ENCODE results near the gene RALGAPA2.

Gene RALGAPA2

DNA sequence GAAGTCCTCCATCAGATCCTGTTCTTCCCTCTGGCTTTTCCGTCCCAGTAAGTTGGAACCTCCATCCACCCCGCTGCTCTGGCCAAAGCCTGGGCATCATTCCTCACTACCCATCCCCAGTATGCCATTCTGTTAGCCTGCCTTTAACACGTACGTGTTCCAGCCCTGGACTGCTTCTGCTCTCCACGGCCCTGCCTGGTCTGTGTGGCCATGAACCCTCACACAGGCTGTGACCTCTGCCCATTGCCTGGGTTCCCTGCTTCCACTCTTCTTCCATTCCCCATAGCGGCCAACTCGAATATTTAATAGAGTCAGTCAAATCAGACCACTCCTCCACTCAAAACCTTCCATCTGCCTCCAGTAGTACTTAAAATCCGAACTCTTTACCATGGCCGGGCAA is 29.4 kb downstream of the RALGAPA2 start:
- DNase-seq = no peak

DNA sequence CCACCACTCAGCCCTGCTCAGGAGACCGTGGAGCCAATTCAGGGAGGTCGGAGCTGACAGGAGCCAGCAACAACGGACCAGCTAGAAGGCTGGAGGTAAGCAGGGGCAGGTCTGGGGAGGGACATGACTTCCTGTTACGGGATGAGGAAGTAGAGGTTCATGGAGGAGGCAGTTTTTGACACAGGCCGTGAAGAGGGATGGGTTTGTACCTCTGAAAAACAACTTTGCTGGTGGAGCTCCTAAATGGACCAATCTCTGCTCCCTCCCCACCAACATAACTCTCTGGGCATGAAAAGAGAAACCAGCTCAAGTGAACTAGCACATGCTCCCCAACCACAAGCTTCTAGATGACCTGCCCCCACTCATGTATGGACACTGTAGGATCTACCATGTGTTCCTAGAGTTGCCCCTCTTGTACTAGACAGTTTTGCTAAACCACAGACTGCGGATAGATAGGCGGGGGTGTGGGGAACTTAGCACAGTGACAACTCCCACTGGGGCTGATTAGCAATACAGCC is 31.4 kb downstream of the RALGAPA2 start:
- DNase-seq = no peak

DNA sequence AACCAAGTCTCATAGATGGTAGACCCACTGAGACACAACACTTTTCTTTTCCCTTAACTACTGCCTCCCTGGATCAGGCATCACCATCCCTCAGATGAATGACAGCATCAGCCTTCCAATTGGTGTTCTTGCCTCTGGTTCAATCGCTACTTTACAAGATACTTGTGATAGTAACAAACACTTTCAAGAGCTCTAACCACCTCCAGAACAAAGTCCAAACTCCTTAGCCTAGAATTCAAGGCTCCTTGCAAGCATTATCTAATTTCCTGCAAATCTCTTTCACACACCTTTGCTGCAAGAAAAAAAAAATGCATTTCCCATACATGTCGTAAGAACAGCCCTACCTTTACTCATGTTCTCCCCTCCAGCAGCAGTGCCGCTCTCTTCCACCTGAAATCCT is 33.1 kb downstream of the RALGAPA2 start:
- DNase-seq = no peak

DNA sequence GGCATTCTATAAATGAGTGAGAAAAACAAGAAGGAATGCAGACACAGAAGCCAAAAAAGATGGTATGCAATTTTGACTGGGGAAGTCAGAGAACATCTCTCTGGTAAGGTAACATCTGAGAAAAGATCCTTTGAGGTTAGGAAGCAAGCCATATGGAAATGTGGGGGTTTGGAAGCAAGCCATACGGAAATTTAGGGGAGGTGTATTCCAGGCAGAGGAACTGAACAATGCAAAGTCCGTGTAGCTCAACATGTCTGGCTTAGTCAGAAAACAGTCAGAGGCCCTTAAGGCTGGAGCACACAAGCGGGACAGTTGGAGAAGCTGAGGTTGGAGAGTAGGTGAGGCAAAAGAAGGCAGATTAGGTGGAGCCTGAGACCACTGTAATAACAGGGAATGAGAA is 35.3 kb downstream of the RALGAPA2 start:
- no peak for DNase-seq

DNA sequence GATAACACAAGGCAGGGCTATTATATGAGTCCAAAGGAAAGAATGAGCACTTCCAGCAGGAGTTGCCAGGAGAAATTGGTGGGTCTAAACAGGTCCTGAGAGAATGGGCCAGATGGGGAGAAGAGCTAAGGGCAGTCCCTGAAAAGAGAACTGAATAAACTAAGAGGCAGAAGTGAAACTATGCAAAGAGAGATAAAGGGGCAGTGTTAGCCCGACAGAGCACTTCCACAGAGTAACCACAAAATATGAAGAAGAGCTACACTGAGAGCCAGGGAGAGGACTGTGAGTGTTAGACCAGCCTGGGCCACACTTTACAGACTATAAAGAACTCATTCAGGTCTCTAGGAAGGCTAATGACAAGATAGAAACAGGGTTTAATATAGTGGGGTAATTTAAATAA is 43.8 kb downstream of the RALGAPA2 start:
- DNase-seq = no peak

DNA sequence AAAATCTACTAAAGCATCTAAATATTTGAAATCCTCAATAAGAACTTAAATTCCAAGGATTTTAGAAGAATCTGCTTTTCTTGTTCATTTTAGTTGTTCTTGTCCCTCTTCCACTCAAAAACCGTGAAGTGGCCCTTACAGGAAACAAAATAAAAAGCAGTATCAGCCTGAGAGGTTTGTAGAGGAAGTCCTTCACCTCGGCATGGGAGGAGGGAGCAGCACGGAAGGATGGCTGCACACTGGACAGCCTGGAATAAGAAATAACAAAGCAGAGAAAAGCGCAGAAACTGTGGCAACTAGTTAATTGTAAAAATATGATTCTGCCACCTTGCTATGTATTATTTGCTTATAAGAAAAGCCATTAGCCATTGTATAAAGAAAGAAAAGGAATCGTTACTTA is 46.1 kb downstream of the RALGAPA2 start:
- DNase-seq = peak in 1 of 2 experiments; percentile 1

DNA sequence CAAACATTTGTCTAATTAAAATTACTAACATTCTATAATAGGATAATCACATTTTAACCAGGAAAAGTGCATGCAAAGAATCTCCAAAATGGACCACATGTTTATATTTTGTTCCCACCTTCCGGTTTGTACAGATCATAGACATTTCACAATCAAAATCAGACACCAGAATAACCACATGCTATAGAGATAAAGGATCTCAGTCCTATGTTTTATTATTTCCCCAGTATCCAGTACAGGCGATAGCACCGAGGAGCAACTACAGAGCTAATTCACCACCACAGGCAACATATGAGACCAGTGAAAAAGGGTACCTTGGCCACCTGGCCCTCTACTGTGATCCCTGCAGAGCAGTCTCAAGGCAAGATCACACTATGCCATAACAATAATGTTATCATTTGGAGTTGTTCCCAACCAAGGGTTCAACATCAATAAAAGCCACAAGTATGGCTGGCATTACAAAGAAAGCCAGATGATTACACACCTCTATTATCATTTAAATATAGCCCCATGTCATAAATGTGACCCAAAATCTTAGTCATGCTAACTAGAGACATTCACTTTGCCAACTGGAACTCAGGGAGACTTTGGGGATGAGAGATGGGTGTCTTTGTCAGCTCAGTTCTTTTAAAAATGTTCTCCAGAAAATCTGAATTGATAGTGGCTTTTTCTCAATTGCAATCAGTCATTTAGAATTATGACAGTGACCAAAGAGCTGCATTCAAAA is 46.7 kb downstream of the RALGAPA2 start:
- no peak for DNase-seq

DNA sequence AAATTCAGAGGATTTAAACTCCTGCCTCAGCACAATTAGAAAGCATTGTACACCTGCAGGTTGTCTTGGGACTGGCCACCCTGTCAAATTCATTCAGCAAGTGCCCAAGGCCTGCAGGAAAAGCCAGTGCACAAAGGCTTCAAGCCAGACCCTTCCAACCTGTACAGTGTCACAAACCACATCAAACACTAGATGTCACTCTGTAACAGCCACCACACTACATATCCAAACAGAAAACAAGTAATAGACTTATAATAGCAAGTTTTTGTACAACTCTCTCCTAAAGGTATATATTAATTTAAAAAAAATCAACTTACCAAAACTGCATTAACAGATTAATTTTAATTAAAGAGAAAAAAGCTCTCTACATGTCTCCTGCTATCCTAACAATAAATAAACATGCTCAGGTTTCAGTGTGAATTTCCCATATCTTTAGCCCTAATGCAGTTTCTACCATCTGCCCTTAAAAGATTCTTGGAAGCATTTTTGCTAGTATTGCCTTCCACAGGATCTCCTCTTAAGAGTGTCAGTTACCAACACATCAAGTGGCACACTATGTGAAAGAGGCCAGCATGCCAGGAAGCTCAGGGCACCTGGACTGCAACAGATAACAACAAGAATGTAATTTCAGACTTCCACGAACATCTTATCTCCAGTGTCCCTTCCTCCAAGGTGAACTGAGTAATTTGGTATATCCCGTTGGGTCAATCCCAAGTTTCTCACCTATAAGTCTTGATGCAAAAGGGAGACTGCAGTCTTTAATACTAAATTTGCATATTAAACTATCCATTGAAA is 47.5 kb downstream of the RALGAPA2 start:
- DNase-seq = peak; percentile 51 to 57

DNA sequence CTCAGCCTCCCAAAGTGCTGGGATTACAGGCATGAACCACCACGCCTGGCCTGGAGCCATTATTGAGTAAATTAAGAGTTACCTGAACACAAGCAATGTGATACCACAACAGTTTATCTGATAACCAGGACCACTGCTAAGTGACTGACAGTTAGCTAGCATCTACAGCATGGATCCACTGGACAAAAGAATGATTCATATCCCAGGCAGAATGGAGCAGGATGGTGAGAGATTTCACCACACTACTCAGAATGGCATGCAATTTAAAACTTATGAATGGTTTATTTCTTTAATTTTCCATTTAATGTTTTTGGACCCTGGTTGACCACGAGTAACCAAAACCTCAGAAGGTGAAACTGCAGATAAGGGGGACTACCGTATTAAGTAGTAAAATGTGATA is 48.6 kb downstream of the RALGAPA2 start:
- DNase-seq = no peak

DNA sequence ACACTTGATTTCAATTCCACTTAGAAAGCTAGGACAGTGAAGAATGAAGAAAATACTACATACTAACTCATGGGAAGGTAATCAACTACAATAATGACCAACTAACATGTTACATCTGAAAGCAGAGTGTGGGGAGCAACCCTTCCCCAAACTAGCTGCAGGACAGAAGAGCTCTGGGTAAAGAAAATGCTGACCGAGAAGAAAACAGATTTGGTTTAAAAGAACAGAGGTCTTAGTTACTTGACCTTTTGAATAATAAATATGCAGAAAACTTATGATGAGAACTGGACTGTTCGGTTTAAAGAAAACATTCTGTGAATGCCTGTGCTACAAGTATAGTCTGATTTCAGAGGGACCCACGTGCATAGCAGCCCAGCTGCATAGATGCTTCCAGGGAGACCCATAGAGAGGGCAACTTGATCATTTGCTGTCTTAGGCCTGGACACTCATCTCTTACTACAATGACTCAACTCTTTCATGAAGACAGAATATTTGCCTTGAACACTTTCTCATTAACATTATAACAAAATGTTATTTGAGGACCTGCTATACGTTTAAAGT is 53.5 kb downstream of the RALGAPA2 start:
- no peak for DNase-seq

DNA sequence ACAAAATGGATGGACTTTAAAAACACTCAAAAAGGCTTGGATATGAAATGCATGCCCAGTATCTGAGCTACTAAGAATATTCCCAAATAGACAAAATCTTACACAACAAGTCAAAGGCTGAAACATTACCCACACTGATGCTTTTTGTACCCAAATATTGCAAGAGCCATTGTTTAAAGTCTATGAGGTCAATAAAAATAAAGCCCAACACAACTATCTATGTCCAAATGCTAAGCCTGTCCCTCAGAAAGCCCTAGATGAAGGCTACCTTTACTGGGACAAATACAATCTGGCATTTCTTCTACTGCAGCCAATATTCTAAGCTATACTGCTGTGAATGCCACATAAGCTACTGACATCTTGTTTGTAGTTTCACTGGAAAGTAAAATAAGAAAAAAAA is 54.3 kb downstream of the RALGAPA2 start:
- DNase-seq = no peak

DNA sequence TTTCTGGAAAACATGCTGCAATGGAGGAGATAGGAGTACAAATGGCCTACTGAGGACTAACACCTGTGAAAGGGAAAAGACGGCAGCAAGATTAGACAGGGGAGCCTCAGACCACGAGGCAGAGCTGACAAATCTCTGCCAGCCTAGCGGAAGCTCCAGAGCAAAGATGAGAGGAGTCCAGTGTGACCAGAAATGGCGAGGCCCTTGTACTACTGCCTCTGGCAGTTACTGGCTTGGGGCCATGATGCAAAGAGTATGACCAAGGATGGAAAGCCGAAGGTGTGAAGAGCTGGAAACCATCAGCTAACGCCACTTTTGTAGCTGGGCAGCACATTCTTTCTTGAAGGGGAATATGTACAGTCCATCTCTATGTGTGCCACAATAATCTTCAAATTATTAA is 55.4 kb downstream of the RALGAPA2 start:
- no peak for DNase-seq

DNA sequence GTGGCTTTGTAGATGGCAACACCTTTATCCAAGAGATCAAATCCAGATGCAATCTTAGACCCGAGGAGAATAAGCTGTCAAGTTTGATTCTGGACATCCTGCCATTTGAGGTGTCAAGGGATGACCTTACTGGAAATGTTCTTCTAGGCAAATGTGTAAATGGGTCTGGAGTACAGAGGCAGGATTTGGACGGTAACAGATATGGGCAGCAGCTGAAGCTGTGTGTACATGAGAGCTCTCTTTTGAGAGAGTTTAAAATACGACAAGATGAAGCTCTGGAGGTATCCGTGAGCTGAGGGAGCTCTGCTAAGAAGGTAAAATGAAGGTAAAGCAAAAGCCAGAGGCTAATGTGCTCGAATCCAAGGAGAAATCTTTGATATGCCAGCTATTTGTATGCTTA is 56.6 kb downstream of the RALGAPA2 start:
- DNase-seq = no peak

DNA sequence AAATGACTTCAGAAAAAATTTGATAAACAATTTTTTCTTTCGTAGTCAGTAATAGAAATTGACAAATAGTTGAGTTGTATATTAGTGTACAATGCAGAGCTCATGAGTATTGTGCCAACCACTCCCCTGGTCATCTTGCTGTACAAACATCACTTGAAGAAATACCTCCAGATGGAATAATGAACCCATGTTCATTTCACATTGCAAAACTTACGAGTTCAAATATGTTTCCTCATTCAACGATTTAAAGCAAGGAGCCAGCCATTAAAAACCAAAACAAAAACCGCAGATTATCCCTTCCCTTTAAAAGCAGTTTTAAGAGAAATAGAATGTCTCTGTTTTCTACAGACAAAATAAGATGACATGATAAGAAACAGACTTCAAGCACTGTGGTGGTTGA is 62.5 kb downstream of the RALGAPA2 start:
- no peak for DNase-seq

DNA sequence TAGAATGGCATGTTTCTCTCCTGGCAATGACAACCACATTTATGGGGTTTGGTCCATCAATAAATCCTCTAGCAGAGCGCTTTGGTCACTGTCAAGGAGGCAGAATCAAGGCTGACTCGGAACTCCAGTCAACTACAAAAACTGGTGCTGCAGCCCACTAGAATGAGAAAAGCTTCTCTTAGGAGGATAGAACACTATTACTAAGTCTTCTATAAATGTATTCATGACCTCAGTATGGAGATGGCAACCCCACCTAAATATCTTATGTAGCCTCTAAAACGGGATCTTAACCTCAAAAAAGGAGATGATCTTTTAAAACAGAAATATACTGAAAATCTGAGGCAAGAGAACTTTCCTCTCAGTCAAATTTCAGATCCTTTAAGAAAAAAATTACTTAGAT is 68.5 kb downstream of the RALGAPA2 start:
- no peak for DNase-seq

DNA sequence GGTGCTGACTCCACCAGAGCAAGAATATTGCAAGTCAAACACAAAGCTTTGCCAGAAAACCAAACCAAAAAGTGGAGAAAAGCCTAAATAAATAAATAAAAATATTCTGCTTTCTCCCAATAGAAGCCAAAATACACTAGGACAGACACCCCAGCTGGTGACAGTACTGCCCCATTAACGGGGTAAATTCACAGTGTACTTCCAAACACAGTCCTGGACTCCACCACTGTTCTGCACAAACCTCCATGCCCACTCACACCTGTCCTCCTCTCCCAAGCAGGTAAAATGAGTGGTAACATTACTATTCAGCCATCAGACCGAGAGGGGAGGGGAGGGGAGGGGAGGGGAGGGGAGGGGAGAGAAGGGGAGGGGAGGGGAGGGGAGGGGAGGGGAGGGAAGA is 70.7 kb downstream of the RALGAPA2 start:
- no peak for DNase-seq

DNA sequence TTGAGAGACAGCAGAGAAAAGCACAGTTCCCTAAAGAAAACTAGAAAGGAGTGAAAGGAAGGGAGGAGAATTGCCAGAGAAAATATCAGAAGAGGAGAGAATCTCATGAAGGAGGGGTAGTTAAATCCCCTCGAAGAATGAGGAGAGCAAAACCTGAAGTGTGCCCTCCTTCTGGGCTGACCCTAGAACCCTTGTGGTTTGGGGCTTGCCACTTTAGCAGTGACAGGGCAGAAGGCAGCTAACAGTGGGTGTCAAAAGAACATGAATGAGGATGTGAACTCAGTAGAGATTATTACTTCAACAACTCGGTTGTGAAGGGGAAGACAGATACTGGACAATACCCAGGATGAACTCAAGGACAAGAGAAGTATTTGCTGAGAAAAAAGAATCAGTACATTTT is 73.6 kb downstream of the RALGAPA2 start:
- no peak for DNase-seq

DNA sequence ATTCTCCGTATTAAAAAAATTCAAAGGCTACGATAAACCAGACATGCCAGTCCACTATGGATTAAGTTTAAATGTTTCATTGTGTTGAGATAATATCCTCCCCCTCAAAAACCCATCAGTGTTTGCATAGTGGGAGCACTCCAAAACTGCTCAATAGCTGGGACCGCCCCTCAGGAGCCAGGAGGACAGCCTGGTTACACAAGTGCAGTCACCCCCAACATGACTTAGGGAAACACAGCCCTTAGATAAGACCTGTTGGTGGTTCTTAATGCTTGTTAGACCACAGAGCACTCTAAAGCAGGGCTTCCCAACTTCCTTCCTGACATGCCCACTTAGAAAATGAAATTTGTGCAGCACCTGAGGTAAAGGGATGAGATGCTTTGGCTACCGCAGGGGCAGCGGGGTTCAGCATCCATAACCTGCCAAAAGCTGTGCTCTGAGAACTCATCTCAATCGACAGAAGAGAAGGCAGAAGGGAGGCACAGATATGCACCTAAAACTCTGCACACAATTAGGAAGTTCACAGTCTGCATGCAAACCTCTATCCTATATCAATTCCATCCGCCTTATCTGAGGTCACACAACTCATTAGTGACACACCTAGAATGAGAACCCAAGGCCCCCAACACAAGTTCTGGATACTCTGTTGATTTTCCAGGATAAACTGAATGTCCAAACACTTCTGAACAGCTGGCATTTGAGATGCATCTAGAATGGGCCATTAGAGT is 74.3 kb downstream of the RALGAPA2 start:
- DNase-seq = no peak

DNA sequence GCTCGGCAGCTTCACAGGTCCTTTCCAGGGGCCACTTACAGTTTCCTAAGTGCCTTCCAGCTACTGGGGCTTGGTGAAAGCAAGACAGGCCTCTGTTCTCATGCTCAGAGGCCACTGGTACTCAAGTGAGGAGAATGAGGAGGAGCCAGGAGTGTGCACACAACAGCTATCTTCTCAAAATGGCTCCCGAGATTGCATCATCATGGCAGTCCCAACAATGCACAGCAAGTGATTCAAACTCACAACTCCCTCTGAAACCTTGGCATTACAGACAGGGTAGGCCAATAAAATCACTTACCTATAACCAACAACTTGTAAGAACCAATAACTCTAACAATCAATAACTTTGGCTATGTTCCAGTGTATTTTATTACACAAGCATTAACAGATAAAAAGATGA is 77.4 kb downstream of the RALGAPA2 start:
- no peak for DNase-seq

DNA sequence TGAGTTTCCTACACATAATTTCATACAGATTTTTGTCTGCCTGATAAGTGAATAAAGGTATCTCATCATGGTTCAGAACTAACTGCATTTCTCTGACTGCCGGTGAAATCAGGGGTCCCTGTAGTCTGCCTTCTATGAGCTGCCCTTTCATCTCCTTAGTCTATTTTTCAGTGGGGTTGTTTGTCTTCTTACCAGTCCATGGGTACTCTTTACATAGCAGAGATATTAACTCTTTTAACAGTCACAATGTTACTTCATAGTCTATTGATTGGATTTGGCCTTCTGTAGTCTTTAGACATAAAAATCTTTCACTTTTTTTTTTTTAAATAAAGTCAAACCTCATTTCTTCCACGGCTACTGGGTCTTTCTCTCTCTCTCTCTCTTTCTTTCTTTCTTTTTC is 79.8 kb downstream of the RALGAPA2 start:
- DNase-seq = no peak

DNA sequence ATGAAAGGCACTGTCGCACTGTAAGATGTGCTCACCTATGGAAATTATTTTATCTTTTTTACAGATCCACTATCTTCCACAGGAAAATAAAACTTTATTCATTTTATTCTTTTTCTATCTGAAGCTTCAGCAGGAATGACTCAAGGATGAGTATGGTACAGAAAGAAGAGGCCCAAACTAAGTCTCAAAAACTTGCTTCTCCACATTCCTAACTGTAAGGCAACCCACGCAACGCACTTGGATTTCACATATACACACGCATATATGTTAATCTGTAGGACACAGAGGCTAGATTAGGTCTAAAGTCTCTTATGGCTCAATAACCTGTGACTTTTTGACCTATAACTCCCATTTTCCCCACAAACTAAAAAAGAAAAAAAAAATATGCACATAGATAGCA is 81.9 kb downstream of the RALGAPA2 start:
- DNase-seq = no peak

DNA sequence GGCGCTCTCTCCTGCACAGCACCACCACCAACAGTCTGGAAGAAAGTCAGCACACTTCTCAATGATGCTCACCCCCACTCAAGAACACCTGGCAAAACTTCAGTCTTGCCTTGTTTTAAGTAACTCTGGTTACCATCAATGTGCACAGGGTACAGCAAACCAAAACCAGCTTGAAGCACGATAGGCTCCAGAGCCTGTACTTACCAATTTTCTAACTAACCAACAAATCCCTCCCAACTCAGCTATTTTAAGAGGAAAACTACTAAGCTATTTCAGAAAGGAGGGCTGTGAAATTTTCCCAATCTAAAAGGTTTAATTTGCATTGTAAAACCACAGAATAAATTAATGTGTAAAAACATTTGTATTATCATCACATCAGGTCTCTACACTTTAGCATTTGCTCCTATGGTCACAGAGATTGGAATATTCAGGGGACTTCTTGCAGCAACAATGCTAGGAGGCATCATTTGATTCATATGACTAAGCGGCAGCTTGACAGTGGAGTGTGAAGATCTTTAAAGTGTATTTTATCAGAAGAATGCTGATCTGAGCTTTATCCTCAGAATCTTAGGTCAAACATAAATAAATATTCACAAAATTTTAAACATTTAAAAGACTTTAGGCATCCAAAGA is 82.8 kb downstream of the RALGAPA2 start:
- DNase-seq = no peak

DNA sequence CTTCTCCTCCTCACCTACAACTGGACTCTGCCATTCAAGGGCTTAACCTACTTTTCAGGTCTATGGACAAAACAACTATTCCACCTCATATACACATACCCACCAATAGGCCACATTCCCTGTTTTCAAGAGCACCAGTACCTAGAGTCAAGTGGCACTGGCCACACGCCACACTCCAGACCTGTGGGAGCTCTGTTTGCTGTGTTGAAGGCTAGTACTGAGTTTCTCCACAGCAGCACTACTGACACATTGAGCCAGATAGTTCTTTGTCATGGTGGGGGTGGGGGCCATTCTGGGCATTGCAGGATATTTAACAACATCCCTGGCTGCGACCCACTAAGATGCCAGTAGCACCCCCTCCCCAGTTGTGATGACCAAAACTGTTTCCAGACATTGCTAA is 84.1 kb downstream of the RALGAPA2 start:
- no peak for DNase-seq

All from SHP77 (cell line).